GM21825 (cell line): ENCODE measurements around the gene ADH4.
"Not testable (repeated sequence)": the region's sequence is repeated elsewhere in the genome, so short reads cannot be mapped to it uniquely, and the experiment has no call there.

ENCODE experiments used
- ATAC-seq: cut with Tn5 transposase; IDR thresholded peaks from one replicate; pipeline ENCODE4 v1.9.1; 2021; ENCODE audit warnings: mild to moderate bottlenecking, moderate library complexity; ENCODE audit not compliant: unreplicated experiment

ADH4 gene

DNA sequence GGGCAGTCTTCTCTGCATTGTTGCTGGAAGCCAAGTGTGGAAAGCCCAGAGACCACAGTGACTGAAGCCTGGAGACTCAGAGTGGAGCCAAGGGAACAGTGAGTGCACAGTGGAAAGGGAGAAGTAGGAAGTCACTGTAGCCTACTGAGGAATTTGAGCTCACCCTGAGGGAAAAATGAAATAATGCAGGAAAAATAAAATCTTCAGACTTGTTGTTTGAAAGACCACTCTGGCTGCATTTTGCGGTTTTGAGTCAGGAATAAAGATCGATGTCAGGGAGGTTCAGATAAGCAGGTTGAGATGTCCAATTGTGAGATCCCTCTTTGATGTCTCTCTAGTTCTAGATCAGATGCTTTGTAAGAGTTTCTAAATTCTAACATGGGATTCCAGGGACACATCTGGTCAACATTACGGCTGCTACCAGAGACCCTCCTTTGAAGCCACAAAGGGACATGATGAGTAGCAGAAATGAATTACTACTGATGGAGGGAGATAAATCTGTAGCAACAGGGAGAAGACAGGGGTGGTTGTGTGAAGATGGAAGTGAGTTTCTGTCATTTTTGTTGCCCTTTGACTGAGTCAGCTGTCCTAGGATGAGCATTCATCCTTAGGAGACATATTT lies 8.4 kb downstream of the ADH4 start:
- no peak for ATAC-seq

DNA sequence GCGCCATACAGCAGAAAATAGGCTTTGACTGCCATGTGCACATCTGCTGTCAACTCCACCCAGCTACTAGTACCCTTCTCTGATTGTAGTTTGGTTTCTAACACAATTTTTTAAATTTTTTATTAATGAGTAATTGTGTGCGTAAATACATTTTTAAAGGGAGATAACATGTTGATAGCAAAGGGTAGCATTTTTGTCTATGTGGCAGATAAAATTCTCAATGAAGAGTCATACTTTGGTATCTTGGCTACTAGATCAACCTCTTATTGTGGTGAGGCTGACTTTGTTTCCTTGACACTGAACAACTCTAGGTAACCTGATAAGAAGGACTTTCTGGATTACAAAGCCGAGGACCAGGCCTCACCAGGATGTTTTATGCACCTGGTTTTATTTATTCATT lies 9.5 kb downstream of the ADH4 start:
- no peak for ATAC-seq

DNA sequence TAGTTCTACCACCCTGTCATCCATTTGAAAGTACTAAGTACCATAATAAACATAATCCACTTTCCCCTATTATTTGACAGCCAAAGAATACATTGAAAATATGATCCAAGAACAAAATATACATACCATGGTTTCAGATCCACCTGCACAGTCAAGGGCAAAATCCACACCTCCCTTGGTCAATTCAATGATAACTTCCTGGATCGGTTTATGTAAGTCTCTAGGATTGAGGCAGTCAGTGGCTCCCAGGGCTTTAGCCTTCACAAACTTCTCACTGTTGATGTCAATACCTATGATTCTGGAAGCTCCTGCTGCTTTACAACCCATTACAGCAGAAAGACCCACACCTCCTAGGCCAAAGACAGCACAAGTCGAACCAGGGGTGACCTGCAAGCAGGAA lies 12.7 kb downstream of the ADH4 start:
- ATAC-seq = no peak

DNA sequence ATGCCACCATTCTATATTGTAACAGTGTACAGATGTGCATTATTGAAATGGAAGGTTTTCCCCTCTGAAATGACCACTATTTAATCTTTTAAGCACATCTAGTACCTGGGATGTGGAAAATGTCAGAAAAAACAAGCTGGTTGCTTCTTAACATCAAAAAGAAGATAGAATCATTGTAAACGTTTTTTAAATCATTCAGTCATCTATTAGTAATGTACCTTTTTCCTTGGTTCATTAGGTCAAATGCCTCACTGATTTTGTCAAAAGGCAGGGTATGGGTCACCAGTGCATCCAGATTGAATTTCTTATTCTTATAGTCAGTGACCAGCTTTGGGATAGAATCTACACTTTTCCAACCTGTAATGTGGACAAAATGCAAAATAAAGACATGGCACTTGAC lies 17.7 kb downstream of the ADH4 start:
- no peak for ATAC-seq

DNA sequence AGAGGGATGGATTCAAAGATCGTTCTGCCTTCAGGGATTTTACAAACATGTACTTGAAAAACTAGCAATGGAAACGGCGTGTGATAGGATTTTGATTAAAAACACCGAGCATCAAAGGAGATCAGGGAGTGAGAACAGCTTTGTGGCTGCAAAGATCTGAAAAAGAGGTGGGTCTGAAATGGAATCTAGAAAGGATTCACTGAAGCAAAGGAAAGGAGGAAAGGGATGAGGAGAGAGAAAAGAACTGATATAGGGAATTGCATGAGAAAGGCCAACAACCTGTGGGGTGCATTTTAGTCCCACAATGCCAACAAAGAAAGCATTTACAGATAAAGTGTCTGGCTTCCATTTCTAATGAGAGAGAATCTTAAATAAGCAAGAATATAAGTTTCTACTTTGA lies 23.1 kb downstream of the ADH4 start:
- ATAC-seq = no peak

DNA sequence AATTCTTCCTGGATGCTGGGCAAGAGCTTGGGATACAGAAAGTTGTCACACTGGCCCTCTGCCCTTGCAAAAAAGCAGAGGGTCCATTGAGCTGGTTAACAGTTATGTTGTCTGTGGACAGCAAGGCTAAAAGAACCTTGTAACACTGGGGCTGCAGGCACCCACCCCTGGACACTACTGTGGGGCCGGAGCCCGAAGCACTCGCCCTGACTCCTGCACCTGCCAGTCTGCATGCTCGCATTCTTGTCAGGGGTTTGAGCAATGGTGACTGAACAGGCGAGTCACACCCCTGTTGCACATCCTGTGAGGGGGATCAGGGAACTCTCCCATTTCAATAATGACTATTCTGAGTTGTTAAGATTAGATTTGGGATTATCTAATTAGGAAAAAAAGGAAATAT lies 23.6 kb downstream of the ADH4 start:
- ATAC-seq = no peak

DNA sequence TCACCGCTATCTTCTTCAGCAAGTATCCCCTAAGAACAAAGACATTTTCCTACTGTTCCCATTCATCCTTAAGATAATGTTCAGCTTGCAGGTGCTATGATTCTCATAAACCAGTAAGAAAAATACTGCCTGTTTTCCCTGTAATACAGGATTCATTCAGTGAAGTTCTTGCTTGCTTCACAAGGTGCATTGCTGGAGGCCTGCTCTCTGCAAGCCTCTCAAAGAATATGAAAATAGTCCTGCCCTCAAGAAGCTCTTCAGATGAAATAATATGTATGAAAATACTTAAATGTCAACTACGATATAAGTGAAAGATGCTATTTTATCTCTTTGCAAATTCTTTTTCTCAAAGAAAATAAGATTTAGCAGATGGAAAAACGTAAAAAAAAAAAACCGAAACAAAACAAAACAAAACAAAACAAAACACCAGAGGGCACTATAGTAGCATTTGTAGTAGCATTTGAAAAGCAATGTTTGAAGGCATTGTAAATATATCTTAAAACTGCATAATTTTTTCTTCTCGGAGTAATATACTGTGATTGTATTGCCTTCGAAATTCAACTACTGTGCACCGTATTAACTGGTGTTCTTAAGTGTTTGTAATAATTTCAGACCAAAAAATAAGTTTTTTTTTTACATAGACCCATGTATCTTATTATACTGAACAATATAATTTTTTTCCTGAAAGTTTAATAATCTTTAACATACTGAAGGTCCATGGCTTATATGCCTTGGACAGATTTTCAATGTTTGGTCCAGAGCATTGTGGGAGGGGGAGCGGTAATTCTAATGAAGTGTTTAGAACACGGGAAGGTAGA lies 26.0 kb downstream of the ADH4 start:
- ATAC-seq = no peak

DNA sequence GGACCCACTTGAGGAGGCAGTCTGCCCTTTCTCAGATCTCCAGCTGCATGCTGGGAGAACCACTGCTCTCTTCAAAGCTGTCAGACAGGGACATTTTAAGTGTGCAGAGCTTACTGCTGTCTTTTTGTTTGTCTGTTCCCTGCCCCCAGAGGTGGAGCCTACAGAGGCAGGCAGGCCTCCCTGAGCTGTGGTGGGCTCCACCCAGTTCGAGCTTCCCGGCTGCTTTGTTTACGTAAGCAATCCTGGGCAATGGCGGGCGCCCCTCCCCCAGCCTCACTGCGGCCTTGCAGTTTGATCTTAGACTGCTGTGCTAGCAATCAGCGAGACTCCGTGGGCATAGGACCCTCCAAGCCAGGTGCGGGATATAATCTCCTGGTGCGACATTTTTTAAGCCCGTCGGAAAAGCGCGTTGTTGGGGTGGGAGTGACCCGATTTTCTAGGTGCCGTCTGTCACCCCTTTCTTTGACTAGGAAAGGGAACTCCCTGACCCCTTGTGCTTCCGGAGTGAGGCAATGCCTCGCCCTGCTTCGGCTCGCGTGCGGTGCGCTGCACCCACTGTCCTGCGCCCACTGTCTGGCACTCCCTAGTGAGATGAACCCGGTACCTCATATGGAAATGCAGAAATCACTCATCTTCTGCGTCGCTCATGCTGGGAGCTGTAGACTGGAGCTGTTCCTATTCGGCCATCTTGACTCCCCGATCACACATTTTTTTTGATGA lies 26.8 kb downstream of the ADH4 start:
- not testable (repeated sequence) for ATAC-seq

DNA sequence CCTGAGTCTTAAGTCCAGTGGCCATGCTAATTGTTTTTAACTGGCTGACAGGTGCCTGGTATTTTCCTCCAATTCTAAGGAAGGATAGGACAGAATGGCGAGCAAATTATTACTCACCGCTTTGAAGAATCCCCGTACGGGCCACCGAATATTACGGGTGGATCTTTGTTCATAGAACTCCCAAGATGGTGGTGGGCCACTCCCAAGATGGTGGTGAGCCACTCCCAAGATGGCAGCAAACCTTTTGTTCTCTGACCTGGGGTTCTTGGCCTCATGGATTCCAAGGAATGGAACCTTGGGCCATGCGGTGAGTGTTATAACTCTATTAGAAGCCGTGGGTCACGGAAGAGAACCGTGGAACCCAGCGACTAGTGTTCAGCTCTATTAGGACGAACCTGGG lies 34.8 kb downstream of the ADH4 start:
- not testable (repeated sequence) for ATAC-seq

DNA sequence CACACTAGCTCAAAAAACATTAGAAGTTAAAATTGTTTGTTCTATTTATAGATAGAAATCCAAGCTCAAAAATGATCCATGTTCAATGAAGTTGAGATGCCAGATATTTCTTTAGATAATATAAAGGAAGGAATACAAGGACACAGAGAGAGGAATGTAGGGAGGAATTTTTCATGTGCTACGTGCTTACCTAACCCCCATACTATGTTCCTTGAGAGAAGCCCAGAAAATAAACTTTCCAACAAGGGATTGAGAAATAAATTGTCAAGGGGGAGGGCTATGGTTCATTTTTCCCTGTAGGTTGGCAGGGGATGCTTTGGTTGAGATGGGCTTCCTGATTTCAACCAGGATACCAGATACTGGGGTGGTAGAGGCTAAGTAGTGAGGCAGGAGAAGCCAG lies 39.9 kb downstream of the ADH4 start:
- no peak for ATAC-seq

DNA sequence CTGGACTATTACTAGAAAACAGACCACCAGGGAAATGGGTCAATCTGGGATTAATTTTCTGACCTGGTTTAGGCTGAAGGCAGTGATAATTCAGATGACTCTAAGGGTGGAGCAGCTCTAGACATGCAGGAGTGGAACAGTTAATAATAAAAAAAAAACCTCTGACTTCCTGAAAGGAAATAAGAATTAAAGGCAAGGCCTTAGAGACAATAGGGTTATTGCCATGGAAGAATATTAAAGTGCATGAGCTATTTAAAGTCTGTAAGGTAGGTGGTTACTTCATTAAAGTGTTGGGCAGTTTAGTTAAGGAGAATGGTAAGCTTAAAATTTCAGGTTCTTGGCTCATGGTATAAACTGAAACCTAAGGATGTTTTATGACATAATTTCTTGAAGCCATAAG lies 40.9 kb downstream of the ADH4 start:
- ATAC-seq = no peak

DNA sequence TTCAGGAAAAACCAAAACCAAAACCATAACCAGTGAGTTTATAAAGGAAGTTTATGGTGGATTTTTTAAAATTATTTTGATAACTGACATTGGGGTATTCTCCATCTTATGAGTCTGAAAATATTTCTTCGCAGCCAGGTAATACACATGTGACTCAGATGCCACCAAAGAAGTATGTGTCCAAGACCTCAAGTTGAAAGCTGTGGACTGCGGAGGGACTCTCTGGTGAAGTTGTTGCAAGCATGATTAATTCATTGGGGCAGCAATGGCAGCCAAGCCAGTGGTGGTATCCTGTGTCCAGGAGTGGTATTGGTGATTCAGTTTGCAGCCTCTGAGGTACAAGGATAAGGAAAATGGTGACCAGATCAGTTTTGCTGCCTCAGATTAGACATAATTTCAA lies 41.5 kb downstream of the ADH4 start:
- no peak for ATAC-seq

DNA sequence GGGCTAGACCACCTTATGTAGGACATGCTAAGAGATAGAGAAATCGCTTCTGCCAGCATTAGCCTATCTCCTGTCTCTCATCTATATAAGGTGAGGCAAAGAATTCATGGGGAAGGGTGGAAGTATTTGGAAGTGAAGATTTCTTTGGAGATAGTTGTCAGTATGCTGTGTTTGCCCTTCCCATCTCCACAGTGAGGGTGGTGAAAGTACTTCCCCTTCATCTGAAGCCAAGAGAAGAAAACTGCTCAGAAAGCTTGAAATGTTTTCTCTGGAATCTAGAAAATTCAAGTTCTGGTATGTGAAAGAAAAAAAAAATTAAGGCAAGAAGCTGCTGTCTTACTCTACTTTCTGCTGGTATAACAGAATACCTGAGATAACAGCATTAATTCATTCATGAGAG lies 43.2 kb downstream of the ADH4 start:
- ATAC-seq = no peak

DNA sequence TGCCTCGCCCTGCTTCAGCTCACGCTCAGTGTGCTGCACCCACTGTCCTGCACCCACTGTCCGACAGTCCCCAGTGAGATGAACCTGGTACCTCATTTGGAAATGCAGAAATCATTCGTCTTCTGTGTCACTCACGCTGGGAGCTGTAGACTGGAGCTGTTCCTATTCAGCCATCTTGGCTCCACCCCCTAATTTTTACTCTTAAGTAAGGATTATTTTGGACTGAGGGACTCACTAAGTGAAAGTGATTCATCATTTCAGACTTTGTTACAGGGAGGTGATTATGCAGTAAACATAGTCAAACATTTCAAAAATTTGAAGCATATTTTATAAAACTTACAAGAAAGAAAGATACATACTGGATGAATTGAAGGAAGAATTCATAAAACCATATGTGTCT lies 44.3 kb downstream of the ADH4 start:
- not testable (repeated sequence) for ATAC-seq

DNA sequence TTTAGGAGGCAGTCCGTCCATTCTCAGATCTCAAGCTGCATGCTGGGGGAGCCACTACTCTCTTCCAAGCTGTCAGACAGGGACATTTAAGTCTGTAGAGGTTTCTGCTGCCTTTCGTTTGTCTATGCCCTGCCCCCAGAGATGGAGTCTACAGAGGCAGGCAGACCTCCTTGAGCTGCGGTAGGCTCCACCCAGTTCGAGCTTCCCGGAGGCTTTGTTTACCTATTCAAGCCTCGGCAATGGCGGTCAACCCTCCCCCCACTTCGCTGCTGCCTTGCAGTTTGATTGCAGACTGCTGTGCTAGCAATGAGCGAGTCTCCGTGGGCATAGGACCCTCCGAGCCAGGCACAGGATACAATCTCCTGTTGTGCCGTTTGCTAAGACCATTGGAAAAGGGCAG lies 44.8 kb downstream of the ADH4 start:
- no peak for ATAC-seq

DNA sequence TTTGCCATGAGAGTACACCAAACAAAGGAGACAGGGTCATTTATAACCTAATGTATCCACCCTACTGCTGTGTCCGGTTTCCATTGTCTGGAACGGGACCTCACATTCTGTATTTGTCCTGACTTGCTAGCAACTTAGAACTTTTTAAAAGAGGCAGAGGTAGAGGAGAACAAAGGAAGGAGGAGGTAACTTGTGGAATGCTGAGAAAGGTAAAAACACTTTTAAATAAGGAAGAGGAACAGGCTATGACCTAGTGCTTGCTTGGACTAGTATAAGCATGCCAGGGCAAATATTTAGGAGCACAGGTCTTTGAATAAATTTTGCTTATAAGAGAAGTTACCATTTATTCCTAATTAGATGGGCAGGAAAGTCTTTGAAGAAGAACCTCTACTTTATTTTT lies 52.3 kb downstream of the ADH4 start:
- not testable (repeated sequence) for ATAC-seq

DNA sequence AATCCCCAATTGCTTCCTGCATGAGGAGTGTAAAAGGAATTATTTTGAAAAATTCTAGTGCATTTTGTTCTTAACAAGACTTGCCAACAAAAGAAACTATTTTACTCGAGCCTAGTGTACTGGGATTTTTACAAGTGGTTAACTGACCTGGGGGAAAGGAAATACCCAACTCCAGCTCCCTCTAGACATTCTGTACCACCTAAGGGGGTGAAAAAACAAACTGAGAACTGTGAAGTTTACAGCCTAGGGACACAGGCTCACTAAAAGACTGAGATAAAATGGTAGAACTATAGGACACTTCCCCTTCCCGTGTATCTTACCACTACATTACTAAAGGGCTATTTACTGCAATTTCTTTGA lies 52.9 kb downstream of the ADH4 start:
- ATAC-seq = no peak

DNA sequence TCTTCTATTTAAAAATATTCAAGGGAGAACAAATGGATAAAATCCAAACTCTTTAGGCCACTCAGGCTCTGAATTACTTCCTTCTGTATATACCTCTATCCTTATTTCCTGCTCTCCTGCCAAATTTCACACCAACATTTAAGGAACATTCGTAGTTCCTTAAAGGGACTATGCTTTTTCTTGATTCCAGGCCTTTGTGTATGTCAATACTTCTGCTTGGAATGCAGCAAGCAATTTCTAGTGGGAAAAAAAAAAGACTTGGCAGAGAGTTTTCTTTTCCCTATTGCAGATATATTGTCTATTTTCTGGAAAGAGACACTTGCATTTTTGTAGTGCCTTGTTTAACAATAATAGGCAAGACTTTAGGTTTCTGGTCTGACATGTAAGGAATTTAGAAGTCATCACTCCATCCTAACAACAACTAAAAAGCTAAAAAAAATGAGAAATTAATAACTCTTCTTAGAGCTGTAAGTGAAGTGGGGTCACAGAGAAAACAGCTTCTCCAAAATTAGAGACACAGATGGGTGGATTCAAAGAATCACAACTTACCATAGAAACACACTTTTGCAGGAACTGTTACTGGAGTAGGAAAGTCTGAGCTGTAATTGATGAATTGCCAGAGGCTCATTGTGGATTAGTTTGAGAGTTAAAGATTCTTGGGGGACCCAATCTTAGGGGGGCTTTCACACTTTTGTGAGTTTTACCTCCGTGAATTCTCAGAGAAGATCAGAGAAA lies 53.4 kb downstream of the ADH4 start:
- ATAC-seq = no peak

DNA sequence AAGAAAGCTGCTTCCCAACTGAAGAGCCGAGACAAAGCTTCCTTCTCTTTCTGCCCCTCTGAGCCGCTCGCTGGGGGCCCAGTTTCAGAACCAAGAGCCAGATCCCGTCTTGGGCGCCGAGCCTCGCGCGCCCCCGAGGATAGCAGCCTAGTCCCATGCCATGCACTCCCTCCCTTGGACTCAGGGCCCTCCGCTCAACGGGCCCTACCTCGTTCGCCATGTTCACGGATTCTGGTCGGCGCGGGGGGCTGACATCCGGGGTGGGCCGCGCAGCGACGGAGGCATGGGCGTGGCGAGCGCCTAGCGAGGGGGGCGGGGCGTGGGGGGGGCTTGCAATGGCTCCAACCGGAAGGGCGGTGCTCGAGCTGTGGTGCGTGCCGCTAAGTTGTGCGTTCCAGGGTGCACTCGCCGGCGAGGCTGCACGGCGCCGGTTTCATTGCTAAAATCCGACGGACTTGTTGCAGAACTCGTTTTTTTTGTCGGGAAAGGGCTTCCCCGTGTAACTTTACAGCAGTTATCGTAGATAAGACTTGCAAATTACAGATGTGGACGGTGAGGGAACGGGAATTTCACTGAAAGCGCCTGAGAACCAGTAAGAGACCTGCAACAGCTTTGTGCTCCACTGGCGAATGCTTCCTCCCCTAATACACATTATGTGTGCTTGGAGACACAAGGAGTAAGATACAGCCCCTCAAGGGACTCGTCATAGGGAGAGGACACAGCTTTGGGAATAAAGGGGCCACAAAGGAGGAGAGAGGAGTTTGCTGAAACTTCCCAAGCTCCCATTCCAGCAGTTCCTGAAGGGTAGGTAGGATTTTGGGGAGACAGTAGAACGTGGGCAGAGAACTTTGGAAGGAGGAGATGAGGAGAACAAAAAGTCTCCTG lies 55.4 kb downstream of the ADH4 start, which contains the start of gene ADH5:
Gene ADH5, minus strand, starts transcription at position 308 of the 885 bp plus-strand sequence. Its CDS starts 88 bp downstream, at position 220.
- peak; percentile 93 for ATAC-seq

DNA sequence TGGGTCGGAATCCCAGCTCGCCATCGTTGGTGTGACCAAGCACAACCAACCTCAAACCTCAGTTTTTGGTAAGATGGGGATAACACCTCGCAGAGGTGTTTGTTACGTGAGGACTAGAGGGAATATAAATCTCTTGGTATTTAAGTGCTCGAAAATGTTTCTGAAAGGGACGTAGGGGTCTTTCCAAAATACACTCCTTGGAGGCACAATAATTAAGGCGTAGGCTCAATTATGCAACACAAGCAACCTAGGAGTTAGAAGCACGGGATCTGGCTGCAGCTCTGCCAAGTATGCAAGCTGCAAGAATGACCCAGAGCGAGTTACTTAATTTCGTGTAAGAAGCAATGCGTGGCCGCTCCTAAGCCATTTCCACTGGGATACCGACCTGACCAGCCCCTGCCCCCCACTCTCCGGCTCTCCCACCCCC lies 56.1 kb downstream of the ADH4 start:
- ATAC-seq = peak; percentile 23
